OCI-LY3 (cell line): Measurements from ENCODE around the gene ARHGAP26.

Source experiments
- H2AFZ ChIP-seq: fragments of 200-600, 300-600 bp; shearing (Covaris generic); 2 replicates; pipeline ENCODE4 v1.6.0; 2014; ENCODE audit warnings: antibody characterized with exemption, low read depth, low read length
- H3K27ac ChIP-seq: fragments of 200-600, 300-600 bp; sonication (generic); 2 replicates; pipeline ENCODE4 v1.5.1; 2014; ENCODE audit warnings: mild to moderate bottlenecking, low read length, moderate library complexity, mixed read lengths
- H3K27me3 ChIP-seq: fragments of 200-600, 300-600 bp; sonication (generic); 2 replicates; pipeline ENCODE4 v1.6.1; 2014; ENCODE audit warnings: low read depth, low read length, mixed read lengths
- H3K36me3 ChIP-seq: fragments of 200-600, 300-600 bp; sonication (generic); replicated peaks from 2 replicates; pipeline ENCODE3; 2014; ENCODE audit warnings: low read depth, low read length, mixed read lengths
- H3K4me1 ChIP-seq: fragments of 300-600, 200-600 bp; sonication (generic); 2 replicates; pipeline ENCODE4 v1.6.1; 2014; ENCODE audit warnings: low read length, mixed read lengths
- H3K4me2 ChIP-seq: fragments of 200-600, 300-600 bp; sonication (generic); 2 replicates; pipeline ENCODE4 v1.6.1; 2014; ENCODE audit warnings: low read length, mixed read lengths
- H3K4me3 ChIP-seq: fragments of 300-600, 200-600 bp; sonication (generic); 2 replicates; pipeline ENCODE4 v1.5.1; 2014; ENCODE audit warnings: antibody characterized with exemption, mild to moderate bottlenecking, low read length, moderate library complexity
- H3K79me2 ChIP-seq: fragments of 300-600, 200-600 bp; shearing (Covaris generic); 2 replicates; pipeline ENCODE4 v1.6.1; 2014; ENCODE audit warnings: mild to moderate bottlenecking, low read length, mixed read lengths
- H3K9ac ChIP-seq: fragments of 300-600, 200-600 bp; shearing (Covaris generic); 2 replicates; pipeline ENCODE4 v1.6.0; 2014; ENCODE audit warnings: mild to moderate bottlenecking, low read length, moderate library complexity
- H3K9me3 ChIP-seq: fragments of 200-600, 300-600 bp; shearing (Covaris generic); 2 replicates; pipeline ENCODE4 v1.6.1; 2014; ENCODE audit warnings: low read length, mixed read lengths; ENCODE audit not compliant: insufficient read depth
- H4K20me1 ChIP-seq: fragments of 200-600, 300-600 bp; sonication (generic); 2 replicates; pipeline ENCODE4 v1.6.1; 2016; ENCODE audit warnings: low read length, mixed read lengths; ENCODE audit not compliant: insufficient read depth
- EZH2phosphoT487 ChIP-seq: fragments of 200-600 bp; shearing (Covaris generic); IDR thresholded peaks from 2 replicates; pipeline ENCODE4 v1.6.1; 2018; ENCODE audit warnings: antibody characterized with exemption, mixed run types, low read depth
- TF ChIP-seq, protein P1 (sequence below): fragments of 200-600, 300-600 bp; sonication (generic); IDR thresholded peaks from 2 replicates; pipeline ENCODE4 v1.5.1; 2014; ENCODE audit warnings: antibody characterized with exemption, low read length, low read depth

ARHGAP26 gene

GRCh38 chr5:143258559-143259253, 488.5 kb downstream of the ARHGAP26 start:
- H2AFZ ChIP-seq: no peak overlapping the region
- no peaks in the 10 kb centered on the region for H3K27me3 ChIP-seq
- no peaks in the 10 kb centered on the region for H4K20me1 ChIP-seq
- peaks cover 9% of the 10 kb centered on the region for H3K4me1 ChIP-seq
- no peak overlapping the region for H3K4me3 ChIP-seq
- H3K4me2 ChIP-seq: no peak overlapping the region
- TF ChIP-seq, protein P1, sequence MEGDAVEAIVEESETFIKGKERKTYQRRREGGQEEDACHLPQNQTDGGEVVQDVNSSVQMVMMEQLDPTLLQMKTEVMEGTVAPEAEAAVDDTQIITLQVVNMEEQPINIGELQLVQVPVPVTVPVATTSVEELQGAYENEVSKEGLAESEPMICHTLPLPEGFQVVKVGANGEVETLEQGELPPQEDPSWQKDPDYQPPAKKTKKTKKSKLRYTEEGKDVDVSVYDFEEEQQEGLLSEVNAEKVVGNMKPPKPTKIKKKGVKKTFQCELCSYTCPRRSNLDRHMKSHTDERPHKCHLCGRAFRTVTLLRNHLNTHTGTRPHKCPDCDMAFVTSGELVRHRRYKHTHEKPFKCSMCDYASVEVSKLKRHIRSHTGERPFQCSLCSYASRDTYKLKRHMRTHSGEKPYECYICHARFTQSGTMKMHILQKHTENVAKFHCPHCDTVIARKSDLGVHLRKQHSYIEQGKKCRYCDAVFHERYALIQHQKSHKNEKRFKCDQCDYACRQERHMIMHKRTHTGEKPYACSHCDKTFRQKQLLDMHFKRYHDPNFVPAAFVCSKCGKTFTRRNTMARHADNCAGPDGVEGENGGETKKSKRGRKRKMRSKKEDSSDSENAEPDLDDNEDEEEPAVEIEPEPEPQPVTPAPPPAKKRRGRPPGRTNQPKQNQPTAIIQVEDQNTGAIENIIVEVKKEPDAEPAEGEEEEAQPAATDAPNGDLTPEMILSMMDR: no peak
- TF ChIP-seq EZH2phosphoT487: no peak
- no peaks in the 10 kb centered on the region for H3K79me2 ChIP-seq
- H3K36me3 ChIP-seq: no peaks in the 10 kb centered on the region
- no peak overlapping the region for H3K9ac ChIP-seq
- no peak overlapping the region for H3K27ac ChIP-seq
- no peaks in the 10 kb centered on the region for H3K9me3 ChIP-seq

- Histone ChIP-seq H2AFZ (no peak overlapping the region), H3K27me3 (no peaks in the 10 kb centered on the region), H4K20me1 (no peaks in the 10 kb centered on the region), H3K4me2 (no peak overlapping the region), H3K27ac (no peak overlapping the region), H3K4me3 (no peak overlapping the region), H3K9ac (no peak overlapping the region), H3K36me3 (no peaks in the 10 kb centered on the region), H3K9me3 (no peaks in the 10 kb centered on the region), H3K79me2 (no peaks in the 10 kb centered on the region), H3K4me1 (peaks cover 9% of the 10 kb centered on the region)
- TF ChIP-seq EZH2phosphoT487: no peak
- TF ChIP-seq, protein P1: no peak
Observed at GRCh38 chr5:143259254-143259605, 489.1 kb downstream of the ARHGAP26 start.

DNA sequence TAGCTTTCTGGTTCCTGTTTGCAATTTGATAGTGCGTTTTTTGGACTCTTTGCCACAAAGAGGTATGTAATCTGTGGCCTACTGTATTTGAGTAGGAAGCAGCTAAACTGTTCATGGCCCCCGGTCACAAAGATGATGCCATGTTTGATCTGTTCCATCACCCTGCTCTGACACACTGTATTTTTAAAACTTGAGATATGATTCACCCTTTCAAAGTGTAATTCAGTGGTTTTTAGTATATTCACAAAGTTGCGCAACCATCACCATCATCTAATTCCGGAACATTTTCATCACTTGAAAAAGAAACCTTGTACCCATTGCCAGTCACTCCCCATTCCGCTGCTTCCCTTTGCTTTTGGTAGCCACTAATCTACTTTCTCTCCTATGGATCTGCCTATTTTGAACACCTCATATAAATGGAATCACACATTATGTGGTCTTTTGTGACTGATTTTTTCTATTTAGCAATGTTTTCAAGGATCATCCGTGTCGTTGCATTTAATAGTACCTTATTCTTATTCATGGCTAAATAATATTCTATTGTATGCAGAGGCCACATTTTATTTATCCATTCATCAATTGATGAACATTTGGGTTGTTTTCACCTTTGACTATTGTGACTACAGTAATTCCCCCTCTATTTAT, 491.7 kb downstream of the ARHGAP26 start:
- no peak overlapping the region for H3K27ac ChIP-seq
- TF ChIP-seq EZH2phosphoT487: no peak
- TF ChIP-seq, protein P1: no peak
- no peak overlapping the region for H3K4me3 ChIP-seq
- H3K36me3 ChIP-seq: no peaks in the 10 kb centered on the region
- no peak overlapping the region for H2AFZ ChIP-seq
- no peaks in the 10 kb centered on the region for H3K27me3 ChIP-seq
- H3K9ac ChIP-seq: no peak overlapping the region
- no peaks in the 10 kb centered on the region for H4K20me1 ChIP-seq
- H3K9me3 ChIP-seq: peaks cover 7% of the 10 kb centered on the region; the same call in 1 of the 2 replicates
- peaks cover 9% of the 10 kb centered on the region for H3K4me1 ChIP-seq
- no peak overlapping the region for H3K4me2 ChIP-seq
- no peaks in the 10 kb centered on the region for H3K79me2 ChIP-seq

DNA sequence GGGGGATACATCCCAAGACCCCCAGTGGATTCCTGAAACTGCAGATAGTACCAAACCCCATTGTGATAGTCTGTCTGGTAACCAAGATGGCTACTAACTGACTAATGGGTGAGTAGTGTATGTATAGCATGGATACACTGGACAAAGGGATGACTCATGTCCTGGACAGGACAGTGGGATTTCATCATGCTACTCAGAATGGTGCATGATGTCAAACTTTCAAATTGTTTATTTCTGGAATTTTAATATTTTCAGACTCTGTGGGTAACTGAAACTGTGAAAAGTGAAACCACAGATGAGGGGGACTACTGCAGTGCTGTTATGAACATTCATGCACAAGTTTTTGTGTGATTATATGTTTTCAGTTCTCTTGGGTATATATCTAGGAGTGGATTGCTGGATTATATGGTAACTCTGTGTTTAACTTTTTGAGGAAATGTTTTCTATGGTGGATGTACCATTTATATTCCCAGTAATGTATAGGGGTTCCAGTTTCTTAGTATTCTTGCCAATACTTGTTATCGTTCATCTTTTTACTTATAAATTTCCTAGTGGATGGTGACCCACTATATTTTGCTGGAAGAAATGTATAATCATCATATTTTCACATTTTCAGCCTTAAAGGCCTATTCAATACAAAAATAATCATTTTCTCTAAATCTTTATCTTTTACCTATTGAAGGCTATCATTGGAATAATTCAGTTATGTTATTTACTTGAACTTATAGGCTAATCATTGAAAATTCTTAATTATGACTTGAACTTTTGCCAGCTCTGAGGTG, 492.4 kb downstream of the ARHGAP26 start:
- Histone ChIP-seq H3K4me2 (peak overlapping the region; percentile 12; the same call in 1 of the 2 replicates), H4K20me1 (no peaks in the 10 kb centered on the region), H3K27me3 (no peaks in the 10 kb centered on the region), H3K79me2 (no peaks in the 10 kb centered on the region), H3K4me3 (no peak overlapping the region), H3K27ac (no peak overlapping the region), H3K9ac (no peak overlapping the region), H3K4me1 (peaks cover 9% of the 10 kb centered on the region), H3K9me3 (peaks cover 12% of the 10 kb centered on the region; the same call in 1 of the 2 replicates), H2AFZ (no peak overlapping the region), H3K36me3 (no peaks in the 10 kb centered on the region)
- TF ChIP-seq, protein P1: no peak
- TF ChIP-seq EZH2phosphoT487: no peak
